H9 (cell line): Measurements from ENCODE around the gene RPS16. TPM values are rescaled to one million over a fixed set of nuclear protein-coding genes. Genes with fewer than 3 reads are reported as not detected.

ENCODE experiments used
- DNase-seq: peaks from one replicate; pipeline ENCODE4 v3.0.0-alpha.2; 2017
- H2AFZ ChIP-seq: one replicate; pipeline ENCODE4 v1.6.1; 2013; ENCODE audit warnings: mild to moderate bottlenecking, low read length, control low read depth, moderate library complexity
- H2AK5ac ChIP-seq: 2 replicates; pipeline ENCODE4 v1.6.1; 2013; ENCODE audit warnings: low read length, control low read depth, mixed read lengths; ENCODE audit not compliant: insufficient read length
- H2BK120ac ChIP-seq: one replicate; pipeline ENCODE4 v1.6.1; 2013; ENCODE audit warnings: low read depth, mild to moderate bottlenecking, low read length, control low read depth, inconsistent platforms; ENCODE audit not compliant: poor library complexity, severe bottlenecking
- H2BK12ac ChIP-seq: 2 replicates; pipeline ENCODE4 v1.6.1; 2013; ENCODE audit warnings: low read length, control low read depth, mixed read lengths, low read depth; ENCODE audit not compliant: insufficient read length
- H2BK15ac ChIP-seq: 2 replicates; pipeline ENCODE4 v1.6.1; 2013; ENCODE audit warnings: low read depth, low read length, control low read depth
- H2BK20ac ChIP-seq: one replicate; pipeline ENCODE4 v1.6.1; 2013; ENCODE audit warnings: low read depth, mild to moderate bottlenecking, low read length, control low read depth, inconsistent platforms; ENCODE audit not compliant: poor library complexity, severe bottlenecking
- H2BK5ac ChIP-seq: 2 replicates; pipeline ENCODE4 v1.6.1; 2013; ENCODE audit warnings: low read length, control low read depth, mixed read lengths; ENCODE audit not compliant: insufficient read length
- H3K14ac ChIP-seq: 2 replicates; pipeline ENCODE4 v1.6.1; 2013; ENCODE audit warnings: low read length, control low read depth; ENCODE audit not compliant: insufficient read depth
- H3K18ac ChIP-seq: 2 replicates; pipeline ENCODE4 v1.6.1; 2013; ENCODE audit warnings: low read depth, mild to moderate bottlenecking, mixed read lengths, low read length, control low read depth; ENCODE audit not compliant: insufficient read length
- H3K23ac ChIP-seq: 2 replicates; pipeline ENCODE4 v1.6.1; 2013; ENCODE audit warnings: low read length, control low read depth, mixed read lengths, low read depth; ENCODE audit not compliant: insufficient read length
- H3K23me2 ChIP-seq: 2 replicates; pipeline ENCODE4 v1.6.1; 2013; ENCODE audit warnings: low read depth, mild to moderate bottlenecking, mixed read lengths, low read length, control low read depth; ENCODE audit not compliant: insufficient read length, poor library complexity, severe bottlenecking
- H3K27ac ChIP-seq: 2 replicates; pipeline ENCODE4 v1.5.1; 2013; ENCODE audit warnings: low read length, control low read depth, mixed read lengths, low read depth; ENCODE audit not compliant: insufficient read length
- H3K27me3 ChIP-seq: 2 replicates; pipeline ENCODE4 v1.6.1; 2013; ENCODE audit warnings: low read length, control low read depth, inconsistent platforms; ENCODE audit not compliant: insufficient read depth
- H3K4ac ChIP-seq: 2 replicates; pipeline ENCODE4 v1.6.1; 2013; ENCODE audit warnings: low read depth, mild to moderate bottlenecking, control low read depth, inconsistent platforms, low read length, moderate library complexity
- H3K4me1 ChIP-seq: 2 replicates; pipeline ENCODE4 v1.6.1; 2013; ENCODE audit warnings: low read length, control low read depth, inconsistent platforms; ENCODE audit not compliant: insufficient read depth
- H3K4me2 ChIP-seq: 2 replicates; pipeline ENCODE4 v1.6.1; 2013; ENCODE audit warnings: low read length, control low read depth, mixed read lengths; ENCODE audit not compliant: insufficient read length, insufficient read depth
- H3K56ac ChIP-seq: 2 replicates; pipeline ENCODE4 v1.6.1; 2013; ENCODE audit warnings: low read depth, mild to moderate bottlenecking, mixed read lengths, low read length, control low read depth; ENCODE audit not compliant: insufficient read length
- H3K79me1 ChIP-seq: 2 replicates; pipeline ENCODE4 v1.6.1; 2013; ENCODE audit warnings: low read depth, mild to moderate bottlenecking, moderate library complexity, low read length, control low read depth, inconsistent platforms; ENCODE audit not compliant: insufficient read depth, poor library complexity, severe bottlenecking
- H3K79me2 ChIP-seq: 2 replicates; pipeline ENCODE4 v1.6.1; 2013; ENCODE audit warnings: low read length, control low read depth, inconsistent platforms; ENCODE audit not compliant: insufficient read depth
- H3K9ac ChIP-seq: 2 replicates; pipeline ENCODE4 v1.6.1; 2013; ENCODE audit warnings: low read length, control low read depth, mixed read lengths; ENCODE audit not compliant: insufficient read length; ENCODE audit errors: extremely low read depth
- H3K9me3 ChIP-seq: one replicate; pipeline ENCODE4 v1.6.1; 2013; ENCODE audit warnings: low read depth, low read length, inconsistent platforms; ENCODE audit not compliant: control insufficient read depth
- H3T11ph ChIP-seq: one replicate; pipeline ENCODE4 v1.6.1; 2013; ENCODE audit warnings: mild to moderate bottlenecking, low read length, control low read depth, inconsistent platforms
- H4K20me1 ChIP-seq: one replicate; pipeline ENCODE4 v1.6.1; 2013; ENCODE audit not compliant: control insufficient read depth, insufficient read length, insufficient read depth
- H4K5ac ChIP-seq: 2 replicates; pipeline ENCODE4 v1.6.1; 2013; ENCODE audit warnings: low read depth, mild to moderate bottlenecking, mixed read lengths, low read length, control low read depth; ENCODE audit not compliant: insufficient read length
- H4K8ac ChIP-seq: replicated peaks from 2 replicates; pipeline ENCODE4 v1.6.1; 2013; ENCODE audit warnings: low read length, control low read depth, mixed read lengths, low read depth; ENCODE audit not compliant: insufficient read length
- H4K91ac ChIP-seq: 2 replicates; pipeline ENCODE4 v1.6.1; 2013; ENCODE audit warnings: low read depth, mild to moderate bottlenecking, moderate library complexity, mixed read lengths, low read length, control low read depth; ENCODE audit not compliant: insufficient read length
- H3K27ac Mint-ChIP-seq, 3 experiments: 2 replicates in 2 of 3; 3 replicates in 1 of 3; pipeline ENCODE4 v1.8.0; 2020 to 2021; ENCODE audit warnings: mixed read lengths in 3 of 3, mild to moderate bottlenecking in 1 of 3, moderate library complexity in 1 of 3
- H3K27me3 Mint-ChIP-seq: 2 replicates; pipeline ENCODE4 v1.8.0; 2021; ENCODE audit warnings: low read depth, mild to moderate bottlenecking, moderate library complexity, mixed read lengths
- H3K36me3 Mint-ChIP-seq, 3 experiments: 2 replicates in 2 of 3; 3 replicates in 1 of 3; pipeline ENCODE4 v1.8.0; 2020 to 2021; ENCODE audit warnings: low read depth in 3 of 3, mixed read lengths in 3 of 3; ENCODE audit not compliant: insufficient read depth in 1 of 3
- H3K4me1 Mint-ChIP-seq, 2 experiments: 2 replicates each; pipeline ENCODE4 v1.8.0; 2020; ENCODE audit warnings: mixed read lengths in 2 of 2
- H3K4me3 Mint-ChIP-seq, 2 experiments: 2 replicates in 1 of 2; 3 replicates in 1 of 2; pipeline ENCODE4 v1.8.0; 2020 to 2021; ENCODE audit warnings: mild to moderate bottlenecking in 2 of 2, mixed read lengths in 2 of 2, moderate library complexity in 1 of 2
- H3K9me3 Mint-ChIP-seq, 2 experiments: 2 replicates in 1 of 2; 3 replicates in 1 of 2; pipeline ENCODE4 v1.8.0; 2020; ENCODE audit warnings: mild to moderate bottlenecking in 2 of 2, mixed read lengths in 2 of 2, moderate library complexity in 1 of 2
- WGBS: extraction: QIAGEN DNeasy Blood & Tissue Kit; methylation state at CpG from one replicate; pipeline ENCODE4 v1.1.7; 2013; ENCODE audit warnings: missing lambda C conversion rate, low lambda C conversion rate, mixed read lengths; ENCODE audit not compliant: insufficient read length; ENCODE audit errors: extremely low coverage; 5-methylcytosine and 5-hydroxymethylcytosine counted together
- total RNA-seq: library from RNA; stranded (reverse); gene quantifications from 2 replicates; pipeline ENCODE4 v1.2.1, GENCODE V29; 2021
- TF ChIP-seq, protein P1 (sequence below): fragments of 200-600 bp; sonication (generic); conservative IDR thresholded peaks from 3 replicates; pipeline ENCODE4 v1.8.0; 2021; ENCODE audit warnings: antibody characterized with exemption, mild to moderate bottlenecking

Gene RPS16
- total RNA-seq, 1 experiment from 2014 or later = 2,711 TPM

DNA sequence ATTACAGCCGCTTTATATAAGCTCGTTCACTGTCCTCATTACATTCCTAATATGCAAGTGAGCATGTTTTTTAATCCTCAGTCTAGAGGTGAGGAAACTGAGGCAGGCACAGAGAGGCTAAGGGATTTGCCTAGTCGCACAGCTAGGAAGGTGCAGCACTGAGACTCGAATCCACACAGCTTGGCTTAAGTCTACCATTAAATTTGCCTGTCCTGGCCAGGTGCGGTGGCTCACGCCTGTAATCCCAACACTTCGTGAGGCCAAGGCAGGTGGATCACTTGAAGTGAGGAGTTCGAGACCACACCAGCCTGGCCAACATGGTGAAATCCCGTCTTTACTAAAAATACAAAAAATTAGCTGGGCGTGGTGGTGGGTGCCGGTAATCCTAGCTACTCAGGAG is 8.0 kb downstream of the RPS16 start:
- H3K27me3 Mint-ChIP-seq = no peaks in the 10 kb centered on the region
- H3K79me1 ChIP-seq = no peaks in the 10 kb centered on the region
- no peaks in the 10 kb centered on the region for H4K20me1 ChIP-seq
- no peak overlapping the region for H2BK15ac ChIP-seq
- H3K4me2 ChIP-seq = no peak overlapping the region
- no peak overlapping the region for H3K4ac ChIP-seq
- no peak overlapping the region for H2BK20ac ChIP-seq
- H3K4me1 Mint-ChIP-seq = peaks cover 37 to 41% of the 10 kb centered on the region in 2 experiments
- no peak overlapping the region for H3K23ac ChIP-seq
- no CpG with 5 or more reads among the region's 11 CpGs for WGBS
- no peak overlapping the region for H3K18ac ChIP-seq
- H3K4me1 ChIP-seq = peaks cover 7% of the 10 kb centered on the region; the same call in 1 of the 2 replicates
- H3K36me3 Mint-ChIP-seq = peaks cover 19 to 44% (median 33%) of the 10 kb centered on the region in 3 experiments
- no peak overlapping the region for H4K8ac ChIP-seq
- H2AFZ ChIP-seq = no peak overlapping the region
- H4K91ac ChIP-seq = no peak overlapping the region
- H3K14ac ChIP-seq = no peak overlapping the region
- H2BK12ac ChIP-seq = peak overlapping the region; percentile 0
- no peak overlapping the region for H3T11ph ChIP-seq
- H3K27me3 ChIP-seq = no peaks in the 10 kb centered on the region
- H3K79me2 ChIP-seq = no peaks in the 10 kb centered on the region
- H3K27ac Mint-ChIP-seq = peak overlapping the region; percentile 97 to 99 (median 99); a peak in 6 of 7 replicates
- no peaks in the 10 kb centered on the region for H3K9me3 Mint-ChIP-seq
- H3K9me3 ChIP-seq = no peaks in the 10 kb centered on the region
- no peak overlapping the region for H3K56ac ChIP-seq
- H2AK5ac ChIP-seq = no peak overlapping the region
- TF ChIP-seq, protein P1, sequence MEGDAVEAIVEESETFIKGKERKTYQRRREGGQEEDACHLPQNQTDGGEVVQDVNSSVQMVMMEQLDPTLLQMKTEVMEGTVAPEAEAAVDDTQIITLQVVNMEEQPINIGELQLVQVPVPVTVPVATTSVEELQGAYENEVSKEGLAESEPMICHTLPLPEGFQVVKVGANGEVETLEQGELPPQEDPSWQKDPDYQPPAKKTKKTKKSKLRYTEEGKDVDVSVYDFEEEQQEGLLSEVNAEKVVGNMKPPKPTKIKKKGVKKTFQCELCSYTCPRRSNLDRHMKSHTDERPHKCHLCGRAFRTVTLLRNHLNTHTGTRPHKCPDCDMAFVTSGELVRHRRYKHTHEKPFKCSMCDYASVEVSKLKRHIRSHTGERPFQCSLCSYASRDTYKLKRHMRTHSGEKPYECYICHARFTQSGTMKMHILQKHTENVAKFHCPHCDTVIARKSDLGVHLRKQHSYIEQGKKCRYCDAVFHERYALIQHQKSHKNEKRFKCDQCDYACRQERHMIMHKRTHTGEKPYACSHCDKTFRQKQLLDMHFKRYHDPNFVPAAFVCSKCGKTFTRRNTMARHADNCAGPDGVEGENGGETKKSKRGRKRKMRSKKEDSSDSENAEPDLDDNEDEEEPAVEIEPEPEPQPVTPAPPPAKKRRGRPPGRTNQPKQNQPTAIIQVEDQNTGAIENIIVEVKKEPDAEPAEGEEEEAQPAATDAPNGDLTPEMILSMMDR = no peak
- H3K4me3 Mint-ChIP-seq = no peak overlapping the region
- H3K9ac ChIP-seq = no peak overlapping the region
- H3K23me2 ChIP-seq = no peaks in the 10 kb centered on the region
- no peak for DNase-seq
- no peak overlapping the region for H2BK5ac ChIP-seq
- H3K27ac ChIP-seq = peak overlapping the region; percentile 18
- H2BK120ac ChIP-seq = no peak overlapping the region
- no peak overlapping the region for H4K5ac ChIP-seq
